Left renal cortex interstitium (tissue), 4 donors: ENCODE measurements around the gene TARBP1. TPM values are rescaled to one million over a fixed set of nuclear protein-coding genes. Genes with fewer than 3 reads are reported as not detected.

Source experiments
- DNase-seq, 4 donors: peaks; one replicate each; pipeline ENCODE4 v3.0.0-alpha.2; 2013; ENCODE audit warnings: low read depth in 4 of 4, low spot score in 2 of 4, missing footprints in 1 of 4
- polyA plus RNA-seq, 4 donors: library from polyadenylated mRNA; unstranded; fragments of 120-200 nt; gene quantifications; one replicate each; pipeline ENCODE4 v1.2.1, GENCODE V29; 2013; ENCODE audit not compliant: insufficient read length in 4 of 4

The TARBP1 gene
- polyA plus RNA-seq, 4 donors, result 33.6 to 115 (median 63.9) TPM

- DNase-seq, result no peak
These were observed 20.5 kb downstream of the TARBP1 start for GRCh38 chr1:234458352-234459017.

GRCh38 chr1:234454926-234455325 is 24.1 kb downstream of the TARBP1 start:
- DNase-seq, result no peak

- no peak for DNase-seq
These were observed 26.5 kb downstream of the TARBP1 start for GRCh38 chr1:234452406-234452965.

- no peak for DNase-seq
These were observed 38.6 kb downstream of the TARBP1 start for GRCh38 chr1:234440348-234440747.

- DNase-seq, result no peak
These were observed 40.4 kb downstream of the TARBP1 start for GRCh38 chr1:234438579-234438978.

- no peak for DNase-seq
These were observed 41.4 kb downstream of the TARBP1 start for GRCh38 chr1:234437423-234438171.

- DNase-seq, result no peak
These were observed 43.4 kb downstream of the TARBP1 start for GRCh38 chr1:234435620-234436019.

- DNase-seq, result no peak
These were observed 44.3 kb downstream of the TARBP1 start for GRCh38 chr1:234434706-234435105.

GRCh38 chr1:234433563-234434285 is 45.3 kb downstream of the TARBP1 start:
- DNase-seq, result no peak

GRCh38 chr1:234431255-234431654 is 47.7 kb downstream of the TARBP1 start:
- DNase-seq, result no peak

- no peak for DNase-seq
These were observed 48.3 kb downstream of the TARBP1 start for GRCh38 chr1:234430691-234431090.

GRCh38 chr1:234429434-234429806 is 49.6 kb downstream of the TARBP1 start:
- no peak for DNase-seq

- DNase-seq, result no peak
These were observed 50.9 kb downstream of the TARBP1 start for GRCh38 chr1:234427950-234428646.

- DNase-seq, result no peak
These were observed 65.0 kb downstream of the TARBP1 start for GRCh38 chr1:234413990-234414389.

- DNase-seq, result no peak
These were observed 65.5 kb downstream of the TARBP1 start for GRCh38 chr1:234413485-234413884.

- no peak for DNase-seq
These were observed 66.1 kb downstream of the TARBP1 start for GRCh38 chr1:234412830-234413229.

- DNase-seq, result no peak
These were observed 69.7 kb downstream of the TARBP1 start for GRCh38 chr1:234409328-234409727.

- DNase-seq, result no peak
These were observed 70.2 kb downstream of the TARBP1 start for GRCh38 chr1:234408757-234409156.

GRCh38 chr1:234406871-234407270 is 72.1 kb downstream of the TARBP1 start:
- DNase-seq, result no peak

GRCh38 chr1:234405676-234406075 is 73.3 kb downstream of the TARBP1 start:
- no peak for DNase-seq

GRCh38 chr1:234402939-234403338 is 76.0 kb downstream of the TARBP1 start:
- no peak for DNase-seq
